Trophoblast cell (in vitro differentiated cells and primary cell): ENCODE measurements around the gene MAGI1.
"Not testable (repeated sequence)": the region's sequence is repeated elsewhere in the genome, so short reads cannot be mapped to it uniquely, and the experiment has no call there.

Experiments
- DNase-seq, 2 donors: peaks; one replicate each; pipeline ENCODE4 v3.0.0-alpha.2; 2016
- H2AFZ ChIP-seq: 2 replicates; pipeline ENCODE4 v1.6.1; 2013; ENCODE audit warnings: low read length, moderate library complexity, mild to moderate bottlenecking; ENCODE audit not compliant: insufficient read depth, poor library complexity
- H2AK5ac ChIP-seq: 2 replicates; pipeline ENCODE4 v1.6.1; 2013; ENCODE audit warnings: mild to moderate bottlenecking, low read length
- H2BK120ac ChIP-seq: 2 replicates; pipeline ENCODE4 v1.6.1; 2013; ENCODE audit warnings: low read length, mild to moderate bottlenecking, moderate library complexity; ENCODE audit not compliant: insufficient read depth, poor library complexity
- H2BK12ac ChIP-seq: 2 replicates; pipeline ENCODE4 v1.6.1; 2013; ENCODE audit warnings: mild to moderate bottlenecking, low read length, moderate library complexity
- H2BK5ac ChIP-seq: 2 replicates; pipeline ENCODE4 v1.6.1; 2013; ENCODE audit warnings: low read length, low read depth, moderate library complexity, mild to moderate bottlenecking; ENCODE audit not compliant: poor library complexity
- H3K14ac ChIP-seq: 2 replicates; pipeline ENCODE4 v1.6.1; 2013; ENCODE audit warnings: mild to moderate bottlenecking, low read length
- H3K18ac ChIP-seq: 2 replicates; pipeline ENCODE4 v1.6.1; 2013; ENCODE audit warnings: mild to moderate bottlenecking, low read length
- H3K23ac ChIP-seq: 2 replicates; pipeline ENCODE4 v1.6.1; 2013; ENCODE audit warnings: low read length
- H3K27ac ChIP-seq: 2 replicates; pipeline ENCODE4 v1.5.1; 2013; ENCODE audit warnings: low read depth, mild to moderate bottlenecking, inconsistent platforms, low read length, moderate library complexity
- H3K27me3 ChIP-seq: 2 replicates; pipeline ENCODE4 v1.6.1; 2013; ENCODE audit warnings: inconsistent platforms, mild to moderate bottlenecking, low read length, moderate library complexity; ENCODE audit not compliant: insufficient read depth
- H3K36me3 ChIP-seq, 2 experiments: 1 replicate in 1 of 2; 2 replicates in 1 of 2; pipeline ENCODE4 v1.6.1; 2013; ENCODE audit warnings: low read length in 2 of 2, mild to moderate bottlenecking in 2 of 2, moderate library complexity in 1 of 2; ENCODE audit not compliant: insufficient read depth in 2 of 2, control insufficient read depth in 1 of 2
- H3K4ac ChIP-seq: 2 replicates; pipeline ENCODE4 v1.6.1; 2013; ENCODE audit warnings: low read depth, mild to moderate bottlenecking, low read length, moderate library complexity
- H3K4me1 ChIP-seq, 2 experiments: 1 replicate in 1 of 2; 2 replicates in 1 of 2; pipeline ENCODE4 v1.6.1; 2013; ENCODE audit warnings: low read length in 2 of 2, mild to moderate bottlenecking in 2 of 2, moderate library complexity in 1 of 2; ENCODE audit not compliant: insufficient read depth in 2 of 2, control insufficient read depth in 1 of 2
- H3K4me2 ChIP-seq: 2 replicates; pipeline ENCODE4 v1.6.1; 2013; ENCODE audit warnings: inconsistent platforms, mild to moderate bottlenecking, low read length, moderate library complexity
- H3K4me3 ChIP-seq: 2 replicates; pipeline ENCODE4 v1.5.1; 2013; ENCODE audit warnings: mild to moderate bottlenecking, low read depth, low read length, inconsistent platforms
- H3K79me1 ChIP-seq: one replicate; pipeline ENCODE4 v1.6.1; 2013; ENCODE audit warnings: low read length
- H3K79me2 ChIP-seq: 2 replicates; pipeline ENCODE4 v1.6.1; 2013; ENCODE audit warnings: low read length, mild to moderate bottlenecking; ENCODE audit not compliant: control insufficient read depth, insufficient read depth, poor library complexity
- H3K9ac ChIP-seq: 2 replicates; pipeline ENCODE4 v1.6.1; 2013; ENCODE audit warnings: mild to moderate bottlenecking, low read length
- H3K9me3 ChIP-seq: 2 replicates; pipeline ENCODE4 v1.6.1; 2013; ENCODE audit warnings: low read depth, mild to moderate bottlenecking, control low read depth, inconsistent platforms, low read length; ENCODE audit not compliant: insufficient read depth
- H4K12ac ChIP-seq: 2 replicates; pipeline ENCODE4 v1.6.1; 2013; ENCODE audit warnings: low read depth, mild to moderate bottlenecking, low read length, moderate library complexity
- H4K8ac ChIP-seq: 2 replicates; pipeline ENCODE4 v1.6.1; 2013; ENCODE audit warnings: low read depth, mild to moderate bottlenecking, low read length, moderate library complexity
- H4K91ac ChIP-seq: one replicate; pipeline ENCODE4 v1.6.1; 2013; ENCODE audit warnings: low read depth, mild to moderate bottlenecking, low read length, moderate library complexity
- WGBS: extraction: QIAGEN DNeasy Blood & Tissue Kit; methylation state at CpG from one replicate; pipeline ENCODE4 v1.1.7; 2013; ENCODE audit warnings: missing lambda C conversion rate; ENCODE audit not compliant: insufficient read length, insufficient coverage; ENCODE audit errors: extremely low coverage; 5-methylcytosine and 5-hydroxymethylcytosine counted together

MAGI1 gene

GRCh38 chr3:65565744-65566143 is 473.0 kb downstream of the MAGI1 start:
- not testable (repeated sequence) for H3K4me3 ChIP-seq, H2BK120ac ChIP-seq, H2BK5ac ChIP-seq, H3K79me1 ChIP-seq, H3K4me2 ChIP-seq, H2AFZ ChIP-seq, DNase-seq, H3K79me2 ChIP-seq, H3K27ac ChIP-seq, H4K12ac ChIP-seq, H3K9me3 ChIP-seq, H3K9ac ChIP-seq, H3K27me3 ChIP-seq, H3K4me1 ChIP-seq, H3K23ac ChIP-seq, H2AK5ac ChIP-seq, H3K36me3 ChIP-seq, H3K4ac ChIP-seq, H4K8ac ChIP-seq, H3K14ac ChIP-seq, H2BK12ac ChIP-seq, H4K91ac ChIP-seq, H3K18ac ChIP-seq
- no CpG with 5 or more reads among the region's 11 CpGs for WGBS

- no CpG with 5 or more reads among the region's 3 CpGs for WGBS
- no peak overlapping the region for H2AFZ ChIP-seq
- H3K4ac ChIP-seq = no peak overlapping the region
- no peaks in the 10 kb centered on the region for H3K4me1 ChIP-seq
- no peaks in the 10 kb centered on the region for H3K36me3 ChIP-seq
- no peak overlapping the region for H3K4me3 ChIP-seq
- H3K79me1 ChIP-seq = no peaks in the 10 kb centered on the region
- no peak overlapping the region for H3K9ac ChIP-seq
- no peak overlapping the region for H2BK120ac ChIP-seq
- H3K9me3 ChIP-seq = no peaks in the 10 kb centered on the region
- H4K91ac ChIP-seq = no peak overlapping the region
- H4K8ac ChIP-seq = no peak overlapping the region
- H3K23ac ChIP-seq = no peak overlapping the region
- H3K4me2 ChIP-seq = no peak overlapping the region
- H3K14ac ChIP-seq = no peak overlapping the region
- no peak overlapping the region for H2BK12ac ChIP-seq
- no peaks in the 10 kb centered on the region for H3K27me3 ChIP-seq
- no peak overlapping the region for H2AK5ac ChIP-seq
- H3K18ac ChIP-seq = no peak overlapping the region
- H3K27ac ChIP-seq = no peak overlapping the region
- no peak for DNase-seq
- no peaks in the 10 kb centered on the region for H3K79me2 ChIP-seq
- H2BK5ac ChIP-seq = no peak overlapping the region
- no peak overlapping the region for H4K12ac ChIP-seq
These were observed 474.2 kb downstream of the MAGI1 start for GRCh38 chr3:65564483-65564882.

- Histone ChIP-seq H3K23ac (no peak overlapping the region), H2BK5ac (no peak overlapping the region), H3K27ac (no peak overlapping the region), H3K14ac (no peak overlapping the region), H4K8ac (no peak overlapping the region), H3K79me1 (no peaks in the 10 kb centered on the region), H3K27me3 (no peaks in the 10 kb centered on the region), H2BK120ac (no peak overlapping the region), H4K91ac (no peak overlapping the region), H2BK12ac (no peak overlapping the region), H2AK5ac (no peak overlapping the region), H3K4me2 (no peak overlapping the region), H3K9me3 (no peaks in the 10 kb centered on the region), H3K36me3 (no peaks in the 10 kb centered on the region), H2AFZ (no peak overlapping the region), H4K12ac (no peak overlapping the region), H3K4me3 (no peak overlapping the region), H3K9ac (no peak overlapping the region), H3K4ac (no peak overlapping the region), H3K4me1 (no peaks in the 10 kb centered on the region), H3K79me2 (no peaks in the 10 kb centered on the region), H3K18ac (no peak overlapping the region)
- WGBS = no CpG with 5 or more reads among the region's 5 CpGs
- no peak for DNase-seq
These were observed 474.9 kb downstream of the MAGI1 start for GRCh38 chr3:65563861-65564260.

- no peak overlapping the region for H3K27ac ChIP-seq
- H3K9ac ChIP-seq = no peak overlapping the region
- no peak overlapping the region for H3K18ac ChIP-seq
- no peak overlapping the region for H2BK120ac ChIP-seq
- no peaks in the 10 kb centered on the region for H3K79me1 ChIP-seq
- H3K4me3 ChIP-seq = no peak overlapping the region
- no peaks in the 10 kb centered on the region for H3K36me3 ChIP-seq
- no peak overlapping the region for H4K12ac ChIP-seq
- no peak overlapping the region for H3K14ac ChIP-seq
- no peaks in the 10 kb centered on the region for H3K9me3 ChIP-seq
- no peak overlapping the region for H4K91ac ChIP-seq
- no peak overlapping the region for H4K8ac ChIP-seq
- no peaks in the 10 kb centered on the region for H3K79me2 ChIP-seq
- no peaks in the 10 kb centered on the region for H3K27me3 ChIP-seq
- H3K4me2 ChIP-seq = no peak overlapping the region
- no peak overlapping the region for H2BK5ac ChIP-seq
- no CpG with 5 or more reads among the region's 2 CpGs for WGBS
- H3K23ac ChIP-seq = no peak overlapping the region
- H3K4me1 ChIP-seq = no peaks in the 10 kb centered on the region
- H2BK12ac ChIP-seq = no peak overlapping the region
- no peak for DNase-seq
- no peak overlapping the region for H3K4ac ChIP-seq
- H2AFZ ChIP-seq = no peak overlapping the region
- no peak overlapping the region for H2AK5ac ChIP-seq
These were observed 476.3 kb downstream of the MAGI1 start for GRCh38 chr3:65562447-65562846.
